Measurements from ENCODE around the gene ZNF488. TPM values are rescaled to one million over a fixed set of nuclear protein-coding genes. Genes with fewer than 3 reads are reported as not detected.
A peak's percentile ranks its signal among the peaks of the same experiment; 100 is the strongest.

Gene ZNF488
- total RNA-seq, 1 experiment from 2014 or later: 11.8 TPM

GRCh38 chr10:47404446-47404845 lies 20.4 kb upstream of the ZNF488 start:
- ChIA-PET CTCF (interaction anchor here (1.1 kb wide), 1 partner anchor 51 kb away, joined by 4 read pairs; no protein-coding TSS in a partner anchor), POLR2A (no interaction called here)
- intact Hi-C loops (cut with micrococcal nuclease; ENCODE audit: unreplicated experiment) (no loop called here), in situ Hi-C loops (cut with HindIII; ENCODE audit: low pct_unique_long_range_greater_than_20kb, low sequenced_read_pairs) (no loop called here)
- no peaks in the 10 kb centered on the region for H3K9me3 ChIP-seq (ENCODE audit: control insufficient read depth, insufficient read depth, low read depth, low read length)
- H3K27ac ChIP-seq (ENCODE audit: low read length): peak overlapping the region; percentile 75
- no peak; the same call in 1 of the 2 replicates for TF ChIP-seq CTCF (IDR thresholded peaks at IDR 0.05)
- TF ChIP-seq SIN3A (IDR thresholded peaks at IDR 0.05; ENCODE audit: borderline replicate concordance, insufficient read depth, low read depth, low read length): no peak
- TF ChIP-seq POLR2AphosphoS5 (IDR thresholded peaks at IDR 0.05; ENCODE audit: low read depth, low read length): no peak
- no peak for TF ChIP-seq REST (IDR thresholded peaks at IDR 0.05; ENCODE audit: insufficient read depth in 1 of 2, low read depth in 2 of 2, low read length in 1 of 2)
- no peak for TF ChIP-seq TCF7L2 (IDR thresholded peaks at IDR 0.05; ENCODE audit: low read depth, low read length)
- no peak overlapping the region for H3K4me3 ChIP-seq (ENCODE audit: low read depth in 2 of 2, low read length in 2 of 2)
- DNase-seq (ENCODE audit: low read depth, low spot score) (no peak), ATAC-seq (no peak)
- no peaks in the 10 kb centered on the region for H3K27me3 ChIP-seq (ENCODE audit: control insufficient read depth, insufficient read depth, low read length)
- H3K36me3 ChIP-seq (ENCODE audit: control insufficient read depth, insufficient read depth, low read length): no peaks in the 10 kb centered on the region
- peaks cover 73% of the 10 kb centered on the region for H3K4me1 ChIP-seq (ENCODE audit: control insufficient read depth, insufficient read depth, low read length)
- no TSS peak for BruUV-seq (replicated peaks)

- Histone ChIP-seq H3K36me3 (ENCODE audit: control insufficient read depth, insufficient read depth, low read length) (no peaks in the 10 kb centered on the region), H3K27me3 (ENCODE audit: control insufficient read depth, insufficient read depth, low read length) (no peaks in the 10 kb centered on the region), H3K9me3 (ENCODE audit: control insufficient read depth, insufficient read depth, low read depth, low read length) (no peaks in the 10 kb centered on the region), H3K27ac (ENCODE audit: low read length) (peak overlapping the region; percentile 75), H3K4me1 (ENCODE audit: control insufficient read depth, insufficient read depth, low read length) (peaks cover 65% of the 10 kb centered on the region), H3K4me3 (ENCODE audit: low read depth in 2 of 2, low read length in 2 of 2) (no peak overlapping the region)
- ATAC-seq (peak; percentile 38), DNase-seq (ENCODE audit: low read depth, low spot score) (no peak)
- intact Hi-C loops (cut with micrococcal nuclease; ENCODE audit: unreplicated experiment): no loop called here
- no TSS peak for BruUV-seq (replicated peaks)
- in situ Hi-C loops (cut with HindIII; ENCODE audit: low pct_unique_long_range_greater_than_20kb, low sequenced_read_pairs): no loop called here
- ChIA-PET CTCF (interaction anchor here (0.8 to 1.1 kb wide), 3 partner anchors 18 to 52 kb away, joined by 3 to 4 read pairs (median 3); no protein-coding TSS in a partner anchor), POLR2A (no interaction called here)
- 0 out of 2 replicates have a peak, but pooled peaks have one; percentile 57 for TF ChIP-seq CTCF (IDR thresholded peaks at IDR 0.05)
- no peak for TF ChIP-seq POLR2AphosphoS5 (IDR thresholded peaks at IDR 0.05; ENCODE audit: low read depth, low read length)
- TF ChIP-seq TCF7L2 (IDR thresholded peaks at IDR 0.05; ENCODE audit: low read depth, low read length): no peak
- no peak for TF ChIP-seq SIN3A (IDR thresholded peaks at IDR 0.05; ENCODE audit: borderline replicate concordance, insufficient read depth, low read depth, low read length)
Observed at GRCh38 chr10:47403446-47404318, 19.6 kb upstream of the ZNF488 start.
